GM12864 (cell line): ENCODE measurements around the gene HECW1.
A peak's percentile ranks its signal among the peaks of the same experiment; 100 is the strongest.

Experiments used
- DNase-seq: peaks from one replicate; pipeline ENCODE4 v3.0.0-alpha.2; 2011; ENCODE audit warnings: low read depth
- H3K4me3 ChIP-seq: 2 replicates; pipeline ENCODE4 v1.5.1; 2011; ENCODE audit warnings: mild to moderate bottlenecking, low read depth, low read length, control low read depth
- CTCF ChIP-seq: IDR thresholded peaks from 2 replicates; pipeline ENCODE4 v1.5.1; 2011; ENCODE audit warnings: low read depth, mild to moderate bottlenecking, moderate library complexity, low read length, control low read depth, inconsistent platforms; ENCODE audit errors: missing control alignments

HECW1 gene

GRCh38 chr7:43476896-43477295, 364.4 kb downstream of the HECW1 start:
- DNase-seq: no peak
- H3K4me3 ChIP-seq: no peak overlapping the region
- TF ChIP-seq CTCF: no peak

- TF ChIP-seq CTCF: peak; percentile 18
- DNase-seq: no peak
- H3K4me3 ChIP-seq: no peak overlapping the region
Observed at GRCh38 chr7:43479042-43479441, 366.6 kb downstream of the HECW1 start.

- TF ChIP-seq CTCF: no peak
- DNase-seq: no peak
Observed at GRCh38 chr7:43479543-43479942, 367.1 kb downstream of the HECW1 start.

GRCh38 chr7:43480581-43480980, 368.1 kb downstream of the HECW1 start:
- H3K4me3 ChIP-seq: no peak overlapping the region
- DNase-seq: no peak
- TF ChIP-seq CTCF: no peak

More at GRCh38 chr7:43479543-43479942, 367.1 kb downstream of the HECW1 start:
- H3K4me3 ChIP-seq: no peak overlapping the region

GRCh38 chr7:43481902-43482678, 369.6 kb downstream of the HECW1 start:
- H3K4me3 ChIP-seq: no peak overlapping the region
- no peak for DNase-seq
- no peak for TF ChIP-seq CTCF

- TF ChIP-seq CTCF: no peak
- no peak overlapping the region for H3K4me3 ChIP-seq
- no peak for DNase-seq
Observed at GRCh38 chr7:43482679-43483252, 370.3 kb downstream of the HECW1 start.
